Esophagus squamous epithelium (tissue), 5 donors: ENCODE results near the gene TSPAN5. TPM values are rescaled to one million over a fixed set of nuclear protein-coding genes. Genes with fewer than 3 reads are reported as not detected.
A peak's percentile ranks its signal among the peaks of the same experiment; 100 is the strongest.

Experiments
- DNase-seq: peaks from one replicate; lab custom pipeline; 2025; lab: John Stamatoyannopoulos, UW
- H3K27ac ChIP-seq, 4 donors: fragments of 200-600 bp; sonication (generic); one replicate each; pipeline ENCODE4 v1.5.1; 2016 to 2019; ENCODE audit warnings: mild to moderate bottlenecking in 1 of 4
- H3K27me3 ChIP-seq, 4 donors: fragments of 200-600 bp; sonication (generic); 1 replicate in 3 of 4; 2 replicates in 1 of 4; pipeline versions ENCODE4 v1.5.1 to v1.6.0; 2017 to 2021; ENCODE audit warnings: antibody characterized with exemption in 1 of 4
- H3K36me3 ChIP-seq, 3 donors: fragments of 200-600 bp; sonication (generic); one replicate each; pipeline ENCODE4 v1.5.1; 2016 to 2019
- H3K4me1 ChIP-seq, 3 donors: fragments of 200-600 bp; sonication (generic); one replicate each; pipeline ENCODE4 v1.5.1; 2017 to 2019
- H3K4me3 ChIP-seq, 4 donors: fragments of 200-600 bp; sonication (generic); 1 replicate in 3 of 4; 2 replicates in 1 of 4; pipeline ENCODE4 v1.5.1; 2016 to 2019; ENCODE audit warnings: mild to moderate bottlenecking in 2 of 4, moderate library complexity in 1 of 4
- H3K9me3 ChIP-seq, 3 donors: fragments of 200-600 bp; sonication (generic); one replicate each; pipeline ENCODE4 v1.5.1; 2016 to 2019
- POLR2A ChIP-seq, 4 donors: fragments of 450-650 bp; IDR thresholded peaks; one replicate each; pipeline ENCODE4 v1.6.1; 2017; ENCODE audit warnings: antibody characterized with exemption in 4 of 4, mild to moderate bottlenecking in 4 of 4, moderate library complexity in 3 of 4
- WGBS, 2 donors: methylation state at CpG; one replicate each; pipeline ENCODE4 v1.1.5; 2018; 5-methylcytosine and 5-hydroxymethylcytosine counted together
- intact Hi-C: fragments of 100-400 bp; cut with DNase I; formaldehyde crosslinking; loops from one replicate; pipeline ENCODE4 v1.15.0; 2022
- total RNA-seq, 4 donors: library from RNA; depleted of rRNA; stranded (reverse); fragments of >200 nt; gene quantifications; one replicate each; pipeline ENCODE4 v1.1.0, GENCODE V29; 2016
- TF ChIP-seq, protein P1 (sequence below), 6 experiments: fragments of 450-650 bp in 4 of 6; fragments of 200-600 bp in 2 of 6; sonication (generic) in 2 of 6; IDR thresholded peaks; one replicate each; pipeline ENCODE4 v1.5.1; 2016 to 2019; ENCODE audit warnings: antibody characterized with exemption in 6 of 6, mild to moderate bottlenecking in 4 of 6, moderate library complexity in 4 of 6
- donor health status: DM: yes; HTN: yes; CAD: no.

TSPAN5 gene
- total RNA-seq, 4 donors from 2014 or later = 10.9 to 19.0 (median 13.9) TPM

DNA sequence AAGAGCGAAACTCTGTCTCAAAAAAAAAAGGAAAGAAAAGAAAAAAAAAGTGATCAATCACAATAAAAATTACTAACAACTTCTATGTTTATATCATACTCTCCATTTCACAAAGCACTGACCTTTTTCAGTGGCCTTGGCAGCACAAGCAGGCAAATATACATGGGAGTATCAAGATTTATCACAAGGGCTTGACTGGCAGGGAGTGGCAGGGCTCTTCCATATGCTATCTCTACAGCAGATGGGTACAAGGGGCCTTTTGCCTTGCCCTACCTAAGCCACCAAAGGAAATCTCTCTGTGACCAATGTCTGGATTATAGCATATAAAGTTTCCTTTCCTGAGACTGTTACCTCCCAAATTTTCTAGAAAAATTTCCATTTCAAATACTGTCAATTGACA, 24.4 kb downstream of the TSPAN5 start:
- Histone ChIP-seq H3K9me3 (no peaks in the 10 kb centered on the region), H3K4me3 (no peak overlapping the region), H3K4me1 (peaks cover 0 to 12% (median 0%) of the 10 kb centered on the region in 3 donors), H3K27ac (no peak overlapping the region), H3K36me3 (no peaks in the 10 kb centered on the region), H3K27me3 (no peaks in the 10 kb centered on the region)
- TF ChIP-seq, protein P1, sequence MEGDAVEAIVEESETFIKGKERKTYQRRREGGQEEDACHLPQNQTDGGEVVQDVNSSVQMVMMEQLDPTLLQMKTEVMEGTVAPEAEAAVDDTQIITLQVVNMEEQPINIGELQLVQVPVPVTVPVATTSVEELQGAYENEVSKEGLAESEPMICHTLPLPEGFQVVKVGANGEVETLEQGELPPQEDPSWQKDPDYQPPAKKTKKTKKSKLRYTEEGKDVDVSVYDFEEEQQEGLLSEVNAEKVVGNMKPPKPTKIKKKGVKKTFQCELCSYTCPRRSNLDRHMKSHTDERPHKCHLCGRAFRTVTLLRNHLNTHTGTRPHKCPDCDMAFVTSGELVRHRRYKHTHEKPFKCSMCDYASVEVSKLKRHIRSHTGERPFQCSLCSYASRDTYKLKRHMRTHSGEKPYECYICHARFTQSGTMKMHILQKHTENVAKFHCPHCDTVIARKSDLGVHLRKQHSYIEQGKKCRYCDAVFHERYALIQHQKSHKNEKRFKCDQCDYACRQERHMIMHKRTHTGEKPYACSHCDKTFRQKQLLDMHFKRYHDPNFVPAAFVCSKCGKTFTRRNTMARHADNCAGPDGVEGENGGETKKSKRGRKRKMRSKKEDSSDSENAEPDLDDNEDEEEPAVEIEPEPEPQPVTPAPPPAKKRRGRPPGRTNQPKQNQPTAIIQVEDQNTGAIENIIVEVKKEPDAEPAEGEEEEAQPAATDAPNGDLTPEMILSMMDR (IDR thresholded peaks at IDR 0.05) = no peak
- no peak for TF ChIP-seq POLR2A (IDR thresholded peaks at IDR 0.05)
- no peak for DNase-seq
- intact Hi-C loops = no loop called here
- WGBS, 2 donors = 88 to 92% methylated on average over 1 of the region's 1 CpG

DNA sequence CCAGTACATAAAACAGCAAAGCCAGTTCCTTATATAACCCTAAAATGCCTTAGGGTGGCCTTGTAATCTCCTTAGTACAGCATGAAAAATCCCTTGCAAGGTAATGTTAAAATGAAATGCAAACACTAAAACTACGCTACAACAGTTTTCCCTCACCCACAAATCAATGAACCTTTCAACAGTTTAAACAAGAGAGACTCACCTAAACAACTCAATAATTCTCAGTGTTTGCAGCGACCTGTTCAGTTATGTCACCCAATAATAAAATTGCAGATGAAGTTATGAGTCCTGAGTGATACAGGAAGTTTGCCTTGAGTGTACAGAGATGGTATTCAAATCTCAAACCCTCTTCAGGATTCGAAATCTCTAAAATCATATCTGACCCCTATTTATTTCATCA, 25.3 kb downstream of the TSPAN5 start:
- Histone ChIP-seq H3K36me3 (no peaks in the 10 kb centered on the region), H3K27ac (no peak overlapping the region), H3K9me3 (no peaks in the 10 kb centered on the region), H3K4me3 (no peak overlapping the region), H3K27me3 (no peaks in the 10 kb centered on the region), H3K4me1 (peaks cover 0 to 12% (median 0%) of the 10 kb centered on the region in 3 donors)
- intact Hi-C loops = no loop called here
- TF ChIP-seq, protein P1 (IDR thresholded peaks at IDR 0.05) = no peak
- TF ChIP-seq POLR2A (IDR thresholded peaks at IDR 0.05) = no peak
- WGBS, 2 donors = 63 to 70% methylated on average over 3 of the region's 3 CpGs
- DNase-seq = no peak

- TF ChIP-seq POLR2A (IDR thresholded peaks at IDR 0.05) = no peak
- TF ChIP-seq, protein P1 (IDR thresholded peaks at IDR 0.05) = no peak
- DNase-seq = no peak
- Histone ChIP-seq H3K9me3 (no peaks in the 10 kb centered on the region), H3K4me3 (no peak overlapping the region), H3K4me1 (peaks cover 0 to 16% (median 0%) of the 10 kb centered on the region in 3 donors), H3K27ac (no peak overlapping the region), H3K36me3 (no peaks in the 10 kb centered on the region), H3K27me3 (no peaks in the 10 kb centered on the region)
- intact Hi-C loops = no loop called here
- 86 to 89% methylated on average over 4 of the region's 4 CpGs for WGBS, 2 donors
Observed at GRCh38 chr4:98632258-98632657, 26.2 kb downstream of the TSPAN5 start.

- 58 to 79% methylated on average over 2 to 3 of the region's 3 CpGs for WGBS, 2 donors
- Histone ChIP-seq H3K36me3 (no peaks in the 10 kb centered on the region), H3K9me3 (no peaks in the 10 kb centered on the region), H3K4me3 (no peak overlapping the region), H3K27me3 (no peaks in the 10 kb centered on the region), H3K27ac (no peak overlapping the region), H3K4me1 (peaks cover 0 to 23% (median 4%) of the 10 kb centered on the region in 3 donors)
- no peak for TF ChIP-seq POLR2A (IDR thresholded peaks at IDR 0.05)
- TF ChIP-seq, protein P1 (IDR thresholded peaks at IDR 0.05) = no peak
- no peak for DNase-seq
- intact Hi-C loops = no loop called here
Observed at GRCh38 chr4:98631506-98631905, 26.9 kb downstream of the TSPAN5 start.

DNA sequence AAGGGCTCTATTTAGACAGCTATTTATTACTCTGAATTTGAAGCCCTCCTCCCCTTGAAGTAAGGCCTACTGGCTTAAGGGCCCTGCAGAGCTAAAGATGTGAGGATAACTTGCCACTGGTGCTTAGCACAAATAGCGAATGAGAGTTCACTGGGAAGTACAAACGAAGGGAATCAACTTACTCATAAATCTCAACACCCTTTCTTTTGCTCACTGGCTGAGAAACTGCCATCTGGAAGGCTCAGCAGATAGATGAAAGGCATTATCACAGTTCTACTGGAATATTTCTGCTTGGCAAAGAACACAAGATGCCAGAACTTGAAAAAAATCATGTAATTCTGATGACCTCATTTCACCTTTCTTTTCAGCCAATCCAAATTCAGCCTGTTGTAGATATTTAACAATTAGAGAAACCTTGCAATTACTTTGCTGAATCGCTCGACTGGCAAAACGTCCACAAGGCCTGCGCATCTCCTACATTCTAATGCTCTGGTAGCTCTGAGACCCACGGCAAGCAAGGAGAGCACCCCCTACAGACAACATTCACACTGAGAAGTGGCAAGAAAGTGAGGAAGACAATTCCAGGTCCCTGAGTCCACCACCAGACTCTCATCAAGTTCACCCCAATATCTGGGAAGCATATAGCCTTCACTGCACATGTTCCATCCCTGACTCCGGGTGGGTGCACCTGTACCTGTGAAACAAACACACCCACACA, 27.5 kb downstream of the TSPAN5 start:
- Histone ChIP-seq H3K36me3 (no peaks in the 10 kb centered on the region), H3K27me3 (no peaks in the 10 kb centered on the region), H3K27ac (peak overlapping the region in 1 of 4 donors; percentile 4), H3K9me3 (no peaks in the 10 kb centered on the region), H3K4me3 (no peak overlapping the region), H3K4me1 (peaks cover 0 to 30% (median 10%) of the 10 kb centered on the region in 3 donors)
- intact Hi-C loops = no loop called here
- WGBS, 2 donors = 62 to 80% methylated on average over 8 of the region's 8 CpGs
- no peak for DNase-seq
- TF ChIP-seq, protein P1 (IDR thresholded peaks at IDR 0.05) = no peak
- no peak for TF ChIP-seq POLR2A (IDR thresholded peaks at IDR 0.05)
